SK-N-SH treated with all-trans-retinoic acid at 6 μM for 48 hours (cell line): ENCODE results near the gene OLA1.

Experiments
- ATAC-seq: fragments of 200-7000 bp; cut with Tn5 transposase; 3 replicates; pipeline ENCODE4 v1.9.1; 2020; ENCODE audit warnings: mild to moderate bottlenecking, moderate library complexity
- ARNTL ChIP-seq: fragments of 450-650 bp; formaldehyde crosslinking; IDR thresholded peaks from 2 replicates; pipeline ENCODE4 v1.5.0; 2020; ENCODE audit warnings: low read depth, mild to moderate bottlenecking, moderate library complexity, borderline replicate concordance
- BACH2 ChIP-seq: fragments of 250-450 bp; sonication (Bioruptor Pico); IDR thresholded peaks from 2 replicates; pipeline ENCODE4 v1.9.0; 2021; ENCODE audit warnings: mild to moderate bottlenecking, borderline replicate concordance
- CSDC2 ChIP-seq: fragments of 250-450 bp; sonication (Bioruptor Pico); IDR thresholded peaks from 2 replicates; pipeline ENCODE4 v1.5.0; 2020; ENCODE audit warnings: mild to moderate bottlenecking, moderate library complexity
- ESRRG ChIP-seq: fragments of 250-450 bp; sonication (Bioruptor Pico); IDR thresholded peaks from 2 replicates; pipeline ENCODE4 v1.6.1; 2021; ENCODE audit warnings: mild to moderate bottlenecking
- GLIS3 ChIP-seq: fragments of 250-450 bp; sonication (Bioruptor Pico); IDR thresholded peaks from 2 replicates; pipeline ENCODE4 v1.5.0; 2020; ENCODE audit warnings: mild to moderate bottlenecking, moderate library complexity
- ISL1 ChIP-seq: fragments of 250-450 bp; sonication (Bioruptor Pico); IDR thresholded peaks from 2 replicates; pipeline ENCODE4 v2.1.2; 2022; ENCODE audit warnings: mild to moderate bottlenecking, moderate library complexity
- OSR1 ChIP-seq: fragments of 250-450 bp; sonication (Bioruptor Pico); IDR thresholded peaks from 2 replicates; pipeline ENCODE4 v1.8.0; 2022; ENCODE audit warnings: moderate library complexity, mild to moderate bottlenecking, inconsistent platforms
- PPARA ChIP-seq: fragments of 250-450 bp; sonication (Bioruptor Pico); IDR thresholded peaks from 2 replicates; pipeline ENCODE4 v1.5.0; 2020; ENCODE audit warnings: mild to moderate bottlenecking, borderline replicate concordance
- RARB ChIP-seq: fragments of 250-450 bp; sonication (Bioruptor Pico); IDR thresholded peaks from 2 replicates; pipeline ENCODE4 v1.8.0; 2021; ENCODE audit warnings: mild to moderate bottlenecking, moderate library complexity
- SNAI2 ChIP-seq: fragments of 250-450 bp; sonication (Bioruptor Pico); IDR thresholded peaks from 2 replicates; pipeline ENCODE4 v1.5.0; 2020; ENCODE audit warnings: mild to moderate bottlenecking, moderate library complexity
- TCF4 ChIP-seq: fragments of 250-450 bp; sonication (Bioruptor Pico); IDR thresholded peaks from 2 replicates; pipeline ENCODE4 v1.8.0; 2021; ENCODE audit warnings: mild to moderate bottlenecking, moderate library complexity, borderline replicate concordance
- ZC3H10 ChIP-seq: fragments of 250-450 bp; sonication (Bioruptor Pico); IDR thresholded peaks from 2 replicates; pipeline ENCODE4 v1.5.1; 2021; ENCODE audit warnings: mild to moderate bottlenecking, moderate library complexity
- ZFP3 ChIP-seq: fragments of 250-450 bp; sonication (Bioruptor Pico); IDR thresholded peaks from 2 replicates; pipeline ENCODE4 v1.5.0; 2020; ENCODE audit warnings: mild to moderate bottlenecking, moderate library complexity
- ZFP30 ChIP-seq: fragments of 450-650 bp; formaldehyde crosslinking; IDR thresholded peaks from 2 replicates; pipeline ENCODE4 v1.5.0; 2022; ENCODE audit warnings: mild to moderate bottlenecking, moderate library complexity
- ZNF565 ChIP-seq: fragments of 450-650 bp; formaldehyde crosslinking; conservative IDR thresholded peaks from 2 replicates; pipeline ENCODE4 v1.5.0; 2020; ENCODE audit warnings: low read depth, mild to moderate bottlenecking, moderate library complexity
- ZNF70 ChIP-seq: fragments of 450-650 bp; formaldehyde crosslinking; IDR thresholded peaks from 2 replicates; pipeline ENCODE4 v1.5.0; 2020; ENCODE audit warnings: mild to moderate bottlenecking, moderate library complexity
- ZNF8 ChIP-seq: fragments of 450-650 bp; formaldehyde crosslinking; IDR thresholded peaks from 2 replicates; pipeline ENCODE4 v1.5.0; 2020; ENCODE audit warnings: mild to moderate bottlenecking, moderate library complexity
- TF ChIP-seq, protein P1 (sequence below): fragments of 250-450 bp; sonication (Bioruptor Pico); IDR thresholded peaks from 2 replicates; pipeline ENCODE4 v1.8.0; 2020; ENCODE audit warnings: mild to moderate bottlenecking, moderate library complexity, borderline replicate concordance
- TF ChIP-seq, protein P2 (sequence below): fragments of 250-450 bp; sonication (Bioruptor Pico); IDR thresholded peaks from 2 replicates; pipeline ENCODE4 v1.5.1; 2021; ENCODE audit warnings: mild to moderate bottlenecking, moderate library complexity
- TF ChIP-seq, protein P3 (sequence below): fragments of 250-450 bp; sonication (Bioruptor Pico); IDR thresholded peaks from 2 replicates; pipeline ENCODE4 v1.5.0; 2020; ENCODE audit warnings: mild to moderate bottlenecking, moderate library complexity
- TF ChIP-seq, protein P4 (sequence below): fragments of 250-450 bp; sonication (Bioruptor Pico); IDR thresholded peaks from 2 replicates; pipeline ENCODE4 v1.8.0; 2021; ENCODE audit warnings: low read depth, mild to moderate bottlenecking, moderate library complexity, borderline replicate concordance
- TF ChIP-seq, protein P5 (sequence below): fragments of 250-450 bp; sonication (Bioruptor Pico); IDR thresholded peaks from 2 replicates; pipeline ENCODE4 v1.5.1; 2020; ENCODE audit warnings: low read depth, mild to moderate bottlenecking, moderate library complexity

Gene OLA1

DNA sequence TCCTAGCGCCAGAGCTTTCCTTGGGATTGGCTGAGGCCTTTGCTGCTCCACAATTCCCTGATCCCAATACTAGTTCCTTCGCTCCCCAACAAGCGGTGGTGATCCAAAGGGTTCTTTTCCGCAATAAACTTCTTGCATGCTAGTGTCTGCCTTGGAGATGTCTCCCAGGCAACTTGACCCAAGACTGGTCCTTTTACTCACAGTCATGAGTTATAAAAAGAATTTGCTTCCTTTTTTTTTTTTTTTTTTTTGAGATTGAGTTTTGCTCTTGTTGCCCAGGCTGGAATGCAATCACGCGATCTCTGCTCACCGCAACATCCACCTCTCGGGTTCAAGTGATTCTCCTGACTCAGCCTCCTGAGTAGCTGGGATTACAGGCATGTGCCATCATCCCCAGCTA is 193.4 kb downstream of the OLA1 start:
- TF ChIP-seq, protein P1, sequence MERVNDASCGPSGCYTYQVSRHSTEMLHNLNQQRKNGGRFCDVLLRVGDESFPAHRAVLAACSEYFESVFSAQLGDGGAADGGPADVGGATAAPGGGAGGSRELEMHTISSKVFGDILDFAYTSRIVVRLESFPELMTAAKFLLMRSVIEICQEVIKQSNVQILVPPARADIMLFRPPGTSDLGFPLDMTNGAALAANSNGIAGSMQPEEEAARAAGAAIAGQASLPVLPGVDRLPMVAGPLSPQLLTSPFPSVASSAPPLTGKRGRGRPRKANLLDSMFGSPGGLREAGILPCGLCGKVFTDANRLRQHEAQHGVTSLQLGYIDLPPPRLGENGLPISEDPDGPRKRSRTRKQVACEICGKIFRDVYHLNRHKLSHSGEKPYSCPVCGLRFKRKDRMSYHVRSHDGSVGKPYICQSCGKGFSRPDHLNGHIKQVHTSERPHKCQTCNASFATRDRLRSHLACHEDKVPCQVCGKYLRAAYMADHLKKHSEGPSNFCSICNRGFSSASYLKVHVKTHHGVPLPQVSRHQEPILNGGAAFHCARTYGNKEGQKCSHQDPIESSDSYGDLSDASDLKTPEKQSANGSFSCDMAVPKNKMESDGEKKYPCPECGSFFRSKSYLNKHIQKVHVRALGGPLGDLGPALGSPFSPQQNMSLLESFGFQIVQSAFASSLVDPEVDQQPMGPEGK (CRISPR knock-in tag) = no peak
- TF ChIP-seq TCF4 (no peak), ZFP3 (CRISPR knock-in tag) (no peak), ZNF565 (CRISPR knock-in tag) (no peak), OSR1 (CRISPR knock-in tag) (no peak), RARB (CRISPR knock-in tag) (no peak), ZNF8 (CRISPR knock-in tag) (no peak), ISL1 (CRISPR knock-in tag) (no peak), CSDC2 (CRISPR knock-in tag) (no peak), ARNTL (CRISPR knock-in tag) (no peak), ZNF70 (CRISPR knock-in tag) (no peak), GLIS3 (CRISPR knock-in tag) (no peak), BACH2 (CRISPR knock-in tag) (no peak), PPARA (no peak), ZC3H10 (no peak), SNAI2 (CRISPR knock-in tag) (no peak), ESRRG (no peak)
- TF ChIP-seq, protein P2, sequence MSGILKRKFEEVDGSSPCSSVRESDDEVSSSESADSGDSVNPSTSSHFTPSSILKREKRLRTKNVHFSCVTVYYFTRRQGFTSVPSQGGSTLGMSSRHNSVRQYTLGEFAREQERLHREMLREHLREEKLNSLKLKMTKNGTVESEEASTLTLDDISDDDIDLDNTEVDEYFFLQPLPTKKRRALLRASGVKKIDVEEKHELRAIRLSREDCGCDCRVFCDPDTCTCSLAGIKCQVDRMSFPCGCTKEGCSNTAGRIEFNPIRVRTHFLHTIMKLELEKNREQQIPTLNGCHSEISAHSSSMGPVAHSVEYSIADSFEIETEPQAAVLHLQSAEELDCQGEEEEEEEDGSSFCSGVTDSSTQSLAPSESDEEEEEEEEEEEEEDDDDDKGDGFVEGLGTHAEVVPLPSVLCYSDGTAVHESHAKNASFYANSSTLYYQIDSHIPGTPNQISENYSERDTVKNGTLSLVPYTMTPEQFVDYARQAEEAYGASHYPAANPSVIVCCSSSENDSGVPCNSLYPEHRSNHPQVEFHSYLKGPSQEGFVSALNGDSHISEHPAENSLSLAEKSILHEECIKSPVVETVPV = no peak
- TF ChIP-seq, protein P3, sequence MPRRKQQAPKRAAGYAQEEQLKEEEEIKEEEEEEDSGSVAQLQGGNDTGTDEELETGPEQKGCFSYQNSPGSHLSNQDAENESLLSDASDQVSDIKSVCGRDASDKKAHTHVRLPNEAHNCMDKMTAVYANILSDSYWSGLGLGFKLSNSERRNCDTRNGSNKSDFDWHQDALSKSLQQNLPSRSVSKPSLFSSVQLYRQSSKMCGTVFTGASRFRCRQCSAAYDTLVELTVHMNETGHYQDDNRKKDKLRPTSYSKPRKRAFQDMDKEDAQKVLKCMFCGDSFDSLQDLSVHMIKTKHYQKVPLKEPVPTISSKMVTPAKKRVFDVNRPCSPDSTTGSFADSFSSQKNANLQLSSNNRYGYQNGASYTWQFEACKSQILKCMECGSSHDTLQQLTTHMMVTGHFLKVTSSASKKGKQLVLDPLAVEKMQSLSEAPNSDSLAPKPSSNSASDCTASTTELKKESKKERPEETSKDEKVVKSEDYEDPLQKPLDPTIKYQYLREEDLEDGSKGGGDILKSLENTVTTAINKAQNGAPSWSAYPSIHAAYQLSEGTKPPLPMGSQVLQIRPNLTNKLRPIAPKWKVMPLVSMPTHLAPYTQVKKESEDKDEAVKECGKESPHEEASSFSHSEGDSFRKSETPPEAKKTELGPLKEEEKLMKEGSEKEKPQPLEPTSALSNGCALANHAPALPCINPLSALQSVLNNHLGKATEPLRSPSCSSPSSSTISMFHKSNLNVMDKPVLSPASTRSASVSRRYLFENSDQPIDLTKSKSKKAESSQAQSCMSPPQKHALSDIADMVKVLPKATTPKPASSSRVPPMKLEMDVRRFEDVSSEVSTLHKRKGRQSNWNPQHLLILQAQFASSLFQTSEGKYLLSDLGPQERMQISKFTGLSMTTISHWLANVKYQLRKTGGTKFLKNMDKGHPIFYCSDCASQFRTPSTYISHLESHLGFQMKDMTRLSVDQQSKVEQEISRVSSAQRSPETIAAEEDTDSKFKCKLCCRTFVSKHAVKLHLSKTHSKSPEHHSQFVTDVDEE = no peak
- ATAC-seq = no peak

DNA sequence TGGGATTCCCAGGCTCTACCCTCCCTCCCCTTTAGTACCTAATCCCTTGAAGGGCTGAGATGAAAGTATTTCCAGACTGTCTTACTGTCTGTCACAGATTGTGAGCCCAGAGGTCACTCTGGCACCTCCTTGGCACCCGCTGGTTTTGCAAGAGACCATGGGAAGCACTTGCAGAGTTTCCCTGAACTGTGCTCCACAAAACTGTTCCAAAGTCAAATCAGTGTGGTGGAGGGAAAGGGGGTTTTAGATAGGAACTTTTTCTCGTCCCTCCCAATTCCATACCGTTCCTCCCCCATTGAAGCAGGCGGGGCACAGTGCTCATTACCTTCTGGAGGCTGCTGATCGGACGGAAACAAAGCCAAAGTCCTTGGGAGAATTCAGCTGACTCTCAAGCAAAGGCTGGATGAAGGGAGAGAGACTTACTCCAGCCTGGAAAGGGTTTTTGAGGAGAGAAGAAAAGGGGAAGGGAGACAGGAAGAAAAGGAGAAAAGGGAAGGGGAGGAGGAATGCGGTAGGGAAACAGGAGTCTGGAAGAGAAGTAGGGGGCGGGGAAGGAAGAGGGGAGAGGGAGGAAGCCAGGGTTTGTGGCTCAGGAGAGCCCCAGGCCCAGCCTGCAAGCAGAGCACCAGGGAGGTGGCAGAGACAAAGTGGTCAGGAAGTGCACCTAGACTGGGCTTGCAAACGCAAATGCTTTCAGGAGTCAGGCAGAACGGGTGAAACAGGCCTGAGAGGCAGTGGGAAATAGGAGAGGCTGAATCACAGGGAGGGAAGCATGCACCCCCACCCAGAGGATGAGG is 194.8 kb downstream of the OLA1 start:
- TF ChIP-seq, protein P3 = no peak
- no peak for TF ChIP-seq SNAI2 (CRISPR knock-in tag)
- no peak for TF ChIP-seq ZNF8 (CRISPR knock-in tag)
- TF ChIP-seq, protein P4, sequence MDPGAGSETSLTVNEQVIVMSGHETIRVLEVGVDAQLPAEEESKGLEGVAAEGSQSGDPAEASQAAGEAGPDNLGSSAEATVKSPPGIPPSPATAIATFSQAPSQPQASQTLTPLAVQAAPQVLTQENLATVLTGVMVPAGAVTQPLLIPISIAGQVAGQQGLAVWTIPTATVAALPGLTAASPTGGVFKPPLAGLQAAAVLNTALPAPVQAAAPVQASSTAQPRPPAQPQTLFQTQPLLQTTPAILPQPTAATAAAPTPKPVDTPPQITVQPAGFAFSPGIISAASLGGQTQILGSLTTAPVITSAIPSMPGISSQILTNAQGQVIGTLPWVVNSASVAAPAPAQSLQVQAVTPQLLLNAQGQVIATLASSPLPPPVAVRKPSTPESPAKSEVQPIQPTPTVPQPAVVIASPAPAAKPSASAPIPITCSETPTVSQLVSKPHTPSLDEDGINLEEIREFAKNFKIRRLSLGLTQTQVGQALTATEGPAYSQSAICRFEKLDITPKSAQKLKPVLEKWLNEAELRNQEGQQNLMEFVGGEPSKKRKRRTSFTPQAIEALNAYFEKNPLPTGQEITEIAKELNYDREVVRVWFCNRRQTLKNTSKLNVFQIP (CRISPR knock-in tag) = no peak
- TF ChIP-seq ZC3H10 = no peak
- no peak for TF ChIP-seq RARB (CRISPR knock-in tag)
- TF ChIP-seq BACH2 (CRISPR knock-in tag) = no peak
- TF ChIP-seq PPARA = no peak
- TF ChIP-seq ZFP30 (CRISPR knock-in tag) = no peak
- no peak for TF ChIP-seq GLIS3 (CRISPR knock-in tag)
- TF ChIP-seq, protein P2 = no peak
- TF ChIP-seq, protein P5, sequence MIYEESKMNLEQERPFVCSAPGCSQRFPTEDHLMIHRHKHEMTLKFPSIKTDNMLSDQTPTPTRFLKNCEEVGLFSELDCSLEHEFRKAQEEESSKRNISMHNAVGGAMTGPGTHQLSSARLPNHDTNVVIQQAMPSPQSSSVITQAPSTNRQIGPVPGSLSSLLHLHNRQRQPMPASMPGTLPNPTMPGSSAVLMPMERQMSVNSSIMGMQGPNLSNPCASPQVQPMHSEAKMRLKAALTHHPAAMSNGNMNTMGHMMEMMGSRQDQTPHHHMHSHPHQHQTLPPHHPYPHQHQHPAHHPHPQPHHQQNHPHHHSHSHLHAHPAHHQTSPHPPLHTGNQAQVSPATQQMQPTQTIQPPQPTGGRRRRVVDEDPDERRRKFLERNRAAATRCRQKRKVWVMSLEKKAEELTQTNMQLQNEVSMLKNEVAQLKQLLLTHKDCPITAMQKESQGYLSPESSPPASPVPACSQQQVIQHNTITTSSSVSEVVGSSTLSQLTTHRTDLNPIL = no peak
- ATAC-seq = no peak
